ENCODE data around the gene OR5AK2. TPM values are rescaled to one million over a fixed set of nuclear protein-coding genes. Genes with fewer than 3 reads are reported as not detected.

The OR5AK2 gene, protein sequence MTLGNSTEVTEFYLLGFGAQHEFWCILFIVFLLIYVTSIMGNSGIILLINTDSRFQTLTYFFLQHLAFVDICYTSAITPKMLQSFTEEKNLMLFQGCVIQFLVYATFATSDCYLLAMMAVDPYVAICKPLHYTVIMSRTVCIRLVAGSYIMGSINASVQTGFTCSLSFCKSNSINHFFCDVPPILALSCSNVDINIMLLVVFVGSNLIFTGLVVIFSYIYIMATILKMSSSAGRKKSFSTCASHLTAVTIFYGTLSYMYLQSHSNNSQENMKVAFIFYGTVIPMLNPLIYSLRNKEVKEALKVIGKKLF
- total RNA-seq = not detected in 2 replicates

DNA sequence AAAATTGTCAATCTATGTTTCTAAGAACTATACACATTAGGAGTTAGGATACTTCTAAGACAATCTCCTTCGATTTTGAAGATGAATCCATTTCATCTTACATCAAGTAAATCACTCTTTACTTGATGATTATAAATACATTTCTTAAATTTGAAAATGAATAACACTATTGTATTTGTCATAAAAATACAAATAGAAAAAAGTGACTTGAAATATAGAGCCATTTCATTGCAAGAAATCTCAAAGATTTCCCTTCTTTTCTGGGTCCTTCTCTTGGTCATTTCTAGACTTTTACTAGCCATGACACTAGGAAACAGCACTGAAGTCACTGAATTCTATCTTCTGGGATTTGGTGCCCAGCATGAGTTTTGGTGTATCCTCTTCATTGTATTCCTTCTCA, at the start of gene OR5AK2:
Gene OR5AK2, plus strand, starts transcription at position 301 of the 400 bp plus-strand sequence. Its CDS starts 0 bp downstream, at position 301.

Other genes starting within 250 kb of the OR5AK2 start
- gene OR9G4, start 240.2 kb upstream of the OR5AK2 start, total RNA-seq = not detected in 2 replicates
- gene LRRC55, start 193.0 kb downstream of the OR5AK2 start, total RNA-seq = not detected in 2 replicates
- gene APLNR, start 248.3 kb downstream of the OR5AK2 start, total RNA-seq = not detected in 2 replicates